MG63 (cell line): Measurements from ENCODE around the gene KCNIP4. TPM values are rescaled to one million over a fixed set of nuclear protein-coding genes. Genes with fewer than 3 reads are reported as not detected.

ENCODE experiments used
- DNase-seq: peaks from one replicate; pipeline ENCODE4 v3.0.0-alpha.2; 2020
- H3K27me3 ChIP-seq: fragments of 250-450 bp; sonication (Bioruptor Pico); 2 replicates; pipeline ENCODE4 v1.5.1; 2020; ENCODE audit warnings: mild to moderate bottlenecking, moderate library complexity
- H3K36me3 ChIP-seq: fragments of 250-450 bp; sonication (Bioruptor Pico); 2 replicates; pipeline ENCODE4 v1.5.1; 2020; ENCODE audit warnings: mild to moderate bottlenecking, moderate library complexity
- H3K4me3 ChIP-seq: fragments of 250-450 bp; sonication (Bioruptor Pico); 2 replicates; pipeline ENCODE4 v1.5.1; 2020; ENCODE audit warnings: mild to moderate bottlenecking, moderate library complexity
- H3K9me3 ChIP-seq: fragments of 250-450 bp; sonication (Bioruptor Pico); 2 replicates; pipeline ENCODE4 v1.5.1; 2020; ENCODE audit warnings: mild to moderate bottlenecking, moderate library complexity
- total RNA-seq: library from RNA; depleted of rRNA; stranded (reverse); fragments of >200 nt; shearing (Covaris generic); gene quantifications from 2 replicates; pipeline ENCODE4 v1.2.3, GENCODE V29; 2014; ENCODE audit warnings: low replicate concordance

KCNIP4 gene
- total RNA-seq, 1 experiment from 2014 or later, result not detected

DNA sequence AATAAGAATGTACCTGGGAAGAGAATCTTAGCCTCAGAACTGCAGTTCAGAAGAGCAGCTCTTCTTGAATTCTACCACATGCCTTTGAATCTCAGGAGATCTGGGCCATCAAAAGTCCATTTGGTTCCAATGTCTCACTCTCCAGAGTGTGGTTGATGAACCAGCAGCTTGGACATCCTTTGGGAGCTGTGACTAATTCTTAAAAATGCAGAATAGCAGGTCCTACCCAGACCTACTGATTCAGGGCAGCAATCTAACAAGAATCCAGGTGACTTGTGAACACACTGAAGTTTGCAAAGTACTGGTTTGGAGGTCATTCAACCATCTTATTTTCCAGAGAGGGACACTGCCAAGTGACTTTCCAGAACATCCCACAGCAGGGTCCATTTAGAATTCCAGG, 1003.6 kb downstream of the KCNIP4 start:
- DNase-seq, result no peak

DNA sequence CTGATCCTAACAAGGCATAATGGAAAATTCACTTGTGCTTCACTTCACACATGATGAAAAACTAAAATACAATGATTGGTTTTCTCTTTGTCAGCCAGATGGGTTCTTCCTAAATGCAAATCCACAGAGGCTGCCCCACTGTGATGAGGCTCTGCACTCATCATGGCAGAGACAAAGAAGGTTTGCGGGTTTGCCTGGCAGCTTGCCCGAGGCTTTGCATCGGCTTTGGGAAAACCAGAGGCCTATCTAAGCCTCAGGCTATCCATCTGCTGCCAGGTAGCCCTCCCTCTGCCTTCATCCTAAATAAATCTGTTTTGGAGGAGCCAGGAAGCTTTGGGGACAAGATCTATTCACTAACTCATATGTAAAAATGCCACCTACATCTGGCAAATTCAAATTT, 1004.1 kb downstream of the KCNIP4 start:
- no peak for DNase-seq
- Histone ChIP-seq H3K9me3 (no peaks in the 10 kb centered on the region), H3K36me3 (no peaks in the 10 kb centered on the region), H3K4me3 (no peak overlapping the region), H3K27me3 (no peaks in the 10 kb centered on the region)

More for the DNA sequence above, 1003.6 kb downstream of the KCNIP4 start:
- Histone ChIP-seq H3K9me3 (no peaks in the 10 kb centered on the region), H3K27me3 (no peaks in the 10 kb centered on the region), H3K4me3 (no peak overlapping the region), H3K36me3 (no peaks in the 10 kb centered on the region)

GRCh38 chr4:20938204-20938603, 1010.4 kb downstream of the KCNIP4 start:
- Histone ChIP-seq H3K4me3 (no peak overlapping the region), H3K27me3 (no peaks in the 10 kb centered on the region), H3K9me3 (no peaks in the 10 kb centered on the region), H3K36me3 (no peaks in the 10 kb centered on the region)
- no peak for DNase-seq

GRCh38 chr4:20926529-20926928, 1022.0 kb downstream of the KCNIP4 start:
- no peak for DNase-seq
- H3K9me3 ChIP-seq, result no peaks in the 10 kb centered on the region
- H3K27me3 ChIP-seq, result no peaks in the 10 kb centered on the region
- H3K36me3 ChIP-seq, result no peaks in the 10 kb centered on the region
- no peak overlapping the region for H3K4me3 ChIP-seq

DNA sequence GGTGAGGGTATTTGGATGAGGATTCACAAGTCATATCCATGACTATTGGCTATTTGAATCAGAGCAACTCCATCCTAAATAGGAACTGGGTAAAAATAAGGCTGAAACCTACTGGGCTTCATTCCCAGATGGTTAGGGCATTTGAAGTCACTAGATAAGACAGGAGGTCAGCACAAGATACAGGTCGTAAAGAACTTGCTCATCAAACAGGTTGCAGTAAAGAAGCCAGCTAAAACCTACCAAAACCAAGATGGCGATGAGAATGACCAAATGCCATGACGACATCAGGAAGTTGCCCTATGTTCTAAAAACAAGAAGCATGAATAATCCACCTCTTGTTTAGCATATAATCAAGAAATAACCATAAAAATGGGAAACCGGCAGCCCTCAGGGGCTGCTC, 1023.4 kb downstream of the KCNIP4 start:
- Histone ChIP-seq H3K4me3 (no peak overlapping the region), H3K27me3 (no peaks in the 10 kb centered on the region), H3K36me3 (no peaks in the 10 kb centered on the region), H3K9me3 (no peaks in the 10 kb centered on the region)
- no peak for DNase-seq

DNA sequence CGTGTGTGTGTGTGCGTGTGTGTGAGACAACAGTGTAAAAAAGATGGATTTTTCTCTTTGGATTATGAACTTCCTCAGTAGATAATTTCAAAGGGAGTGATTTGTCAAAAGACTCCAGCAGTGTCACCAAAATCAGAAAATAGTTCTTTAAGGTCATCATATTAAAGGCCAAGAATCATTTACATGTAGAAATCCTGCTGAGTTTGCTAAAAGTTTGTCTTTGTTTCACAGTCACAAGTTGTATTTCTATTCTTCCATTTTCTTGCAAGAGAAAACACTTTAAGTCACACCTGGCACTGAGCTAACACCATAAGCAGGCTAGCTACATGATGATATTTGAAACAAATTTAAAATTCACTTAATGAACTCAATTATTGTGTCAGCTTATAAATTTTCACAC, 1025.6 kb downstream of the KCNIP4 start:
- Histone ChIP-seq H3K36me3 (no peaks in the 10 kb centered on the region), H3K9me3 (no peaks in the 10 kb centered on the region), H3K4me3 (no peak overlapping the region), H3K27me3 (no peaks in the 10 kb centered on the region)
- no peak for DNase-seq

- H3K9me3 ChIP-seq, result no peaks in the 10 kb centered on the region
- no peaks in the 10 kb centered on the region for H3K27me3 ChIP-seq
- no peak overlapping the region for H3K4me3 ChIP-seq
- no peaks in the 10 kb centered on the region for H3K36me3 ChIP-seq
- no peak for DNase-seq
These were observed 1032.5 kb downstream of the KCNIP4 start for GRCh38 chr4:20916106-20916505.

DNA sequence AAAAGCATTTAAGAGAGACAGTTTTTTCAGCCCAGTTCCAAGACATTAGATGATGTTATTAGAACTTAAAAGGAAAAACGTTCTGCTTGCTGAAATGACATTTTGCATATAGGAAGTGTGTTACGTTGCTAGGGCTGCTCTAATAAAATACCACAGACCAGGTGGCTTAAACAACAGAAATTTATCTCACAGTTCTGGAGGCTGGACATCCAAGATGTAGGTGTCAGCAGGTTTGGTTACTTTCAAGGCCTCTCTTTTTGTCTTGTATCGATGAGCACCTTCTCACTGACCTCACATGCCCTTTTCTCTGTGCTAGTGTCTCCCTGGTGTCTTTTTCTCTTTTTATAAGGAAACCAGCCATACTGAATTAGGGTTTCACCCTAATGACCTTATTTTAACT, 1043.6 kb downstream of the KCNIP4 start:
- no peaks in the 10 kb centered on the region for H3K36me3 ChIP-seq
- no peak overlapping the region for H3K4me3 ChIP-seq
- no peaks in the 10 kb centered on the region for H3K9me3 ChIP-seq

GRCh38 chr4:20901851-20902250, 1046.7 kb downstream of the KCNIP4 start:
- Histone ChIP-seq H3K36me3 (no peaks in the 10 kb centered on the region), H3K9me3 (no peaks in the 10 kb centered on the region), H3K4me3 (no peak overlapping the region), H3K27me3 (no peaks in the 10 kb centered on the region)
- DNase-seq, result no peak

More for the DNA sequence above, 1043.6 kb downstream of the KCNIP4 start:
- H3K27me3 ChIP-seq, result no peaks in the 10 kb centered on the region
- no peak for DNase-seq

DNA sequence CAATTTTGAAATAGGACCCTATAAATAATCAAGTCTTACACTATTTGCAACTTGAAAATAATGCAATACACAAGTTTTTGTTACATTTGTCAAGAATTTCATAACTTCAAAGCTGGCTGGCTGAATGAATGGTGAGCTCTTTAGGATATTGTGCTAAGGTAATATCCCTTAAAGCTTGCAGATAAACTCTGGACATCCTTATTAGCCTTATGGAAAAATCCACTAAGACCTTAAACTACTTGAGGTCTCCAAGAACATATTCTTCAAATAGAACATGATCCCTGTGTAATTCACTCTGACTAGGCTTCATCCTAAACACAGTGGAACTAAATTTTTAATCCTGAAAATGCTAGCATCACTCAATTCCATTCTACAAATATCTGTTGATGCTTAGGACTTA, 1049.0 kb downstream of the KCNIP4 start:
- no peaks in the 10 kb centered on the region for H3K36me3 ChIP-seq
- no peaks in the 10 kb centered on the region for H3K27me3 ChIP-seq
- DNase-seq, result no peak
- no peak overlapping the region for H3K4me3 ChIP-seq
- H3K9me3 ChIP-seq, result no peaks in the 10 kb centered on the region

GRCh38 chr4:20895988-20896387, 1052.6 kb downstream of the KCNIP4 start:
- Histone ChIP-seq H3K4me3 (no peak overlapping the region), H3K36me3 (no peaks in the 10 kb centered on the region), H3K9me3 (no peaks in the 10 kb centered on the region), H3K27me3 (no peaks in the 10 kb centered on the region)
- no peak for DNase-seq

DNA sequence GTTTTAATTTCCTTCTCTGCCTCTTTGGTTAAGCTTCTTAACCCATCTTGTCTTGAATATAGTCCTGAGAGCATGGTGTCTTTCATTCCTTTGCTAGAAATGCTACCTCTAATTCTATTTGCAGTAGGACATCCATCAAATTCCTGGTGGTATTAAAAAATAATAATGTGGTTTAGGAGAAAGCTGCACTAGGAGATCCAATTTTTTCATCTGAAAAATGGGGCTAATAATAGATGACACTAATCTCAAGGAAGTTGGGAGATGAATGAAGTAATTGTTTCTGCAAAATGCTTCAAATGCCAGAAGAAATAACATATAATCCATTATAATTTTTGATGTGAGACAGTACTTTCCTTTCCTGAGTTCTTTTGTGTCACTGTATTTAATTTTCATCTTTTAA, 1053.4 kb downstream of the KCNIP4 start:
- DNase-seq, result no peak
- Histone ChIP-seq H3K9me3 (no peaks in the 10 kb centered on the region), H3K27me3 (no peaks in the 10 kb centered on the region), H3K36me3 (no peaks in the 10 kb centered on the region), H3K4me3 (no peak overlapping the region)

GRCh38 chr4:20890761-20891160, 1057.8 kb downstream of the KCNIP4 start:
- no peaks in the 10 kb centered on the region for H3K9me3 ChIP-seq
- H3K27me3 ChIP-seq, result no peaks in the 10 kb centered on the region
- DNase-seq, result no peak
- no peaks in the 10 kb centered on the region for H3K36me3 ChIP-seq
- H3K4me3 ChIP-seq, result no peak overlapping the region

DNA sequence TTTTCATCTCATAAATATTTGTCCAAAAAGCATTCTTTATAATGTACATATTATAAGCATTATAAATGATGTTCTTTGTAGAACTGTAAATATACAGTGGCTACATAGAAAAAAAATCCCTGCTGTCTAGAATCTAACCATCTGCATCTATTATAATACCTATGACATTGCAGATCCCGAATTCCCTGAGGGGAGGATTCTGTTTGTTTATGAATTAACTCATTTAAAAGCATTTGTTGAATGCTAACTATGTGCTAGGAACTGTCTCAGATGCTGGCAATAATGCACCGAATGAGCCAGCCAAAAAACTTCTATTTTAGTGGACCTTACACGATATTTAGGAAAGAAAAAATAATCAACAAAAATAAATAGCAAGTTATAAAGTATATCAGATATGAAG, 1058.7 kb downstream of the KCNIP4 start:
- H3K4me3 ChIP-seq, result no peak overlapping the region
- no peak for DNase-seq
- no peaks in the 10 kb centered on the region for H3K9me3 ChIP-seq
- no peaks in the 10 kb centered on the region for H3K36me3 ChIP-seq
- no peaks in the 10 kb centered on the region for H3K27me3 ChIP-seq

DNA sequence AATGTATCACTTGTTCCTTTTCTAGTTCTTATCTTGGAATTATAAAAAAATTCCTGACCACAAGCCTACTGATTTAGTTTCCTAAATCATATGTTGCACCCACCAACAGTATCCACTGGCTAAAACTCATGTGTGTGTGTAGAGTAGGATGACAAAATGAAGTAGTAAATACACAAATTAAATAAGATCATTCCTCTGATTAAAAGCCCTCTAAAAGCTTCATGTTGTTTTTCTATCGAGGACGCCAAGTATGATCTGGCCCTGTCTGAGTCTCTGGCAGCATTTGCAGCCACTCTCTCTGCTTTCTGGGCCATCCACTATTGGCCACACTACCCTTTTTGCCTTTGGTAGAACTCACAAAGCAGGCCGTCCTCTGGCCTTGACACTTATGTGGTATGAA, 1064.9 kb downstream of the KCNIP4 start:
- no peak for DNase-seq
- no peaks in the 10 kb centered on the region for H3K9me3 ChIP-seq
- H3K4me3 ChIP-seq, result no peak overlapping the region
- H3K27me3 ChIP-seq, result no peaks in the 10 kb centered on the region
- no peaks in the 10 kb centered on the region for H3K36me3 ChIP-seq

DNA sequence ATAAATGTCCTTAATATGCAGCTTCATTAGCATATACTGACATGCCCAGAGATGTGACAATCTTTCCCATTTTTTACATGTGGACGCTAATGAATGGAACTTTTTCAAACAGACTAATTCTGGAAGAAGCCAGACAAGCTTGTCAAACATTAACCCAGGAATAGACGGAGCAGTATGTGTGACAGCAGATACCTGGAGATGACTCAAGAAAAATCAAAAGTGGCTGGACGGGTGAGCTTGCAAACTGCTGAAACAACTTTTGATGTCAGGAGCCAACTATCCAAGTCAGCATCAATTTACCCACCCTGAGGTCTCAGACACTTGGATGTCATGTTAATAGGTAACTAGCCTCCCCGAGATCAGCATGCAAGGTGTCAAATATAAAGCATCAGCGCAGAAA, 1065.3 kb downstream of the KCNIP4 start:
- DNase-seq, result no peak
- Histone ChIP-seq H3K27me3 (no peaks in the 10 kb centered on the region), H3K9me3 (no peaks in the 10 kb centered on the region), H3K36me3 (no peaks in the 10 kb centered on the region), H3K4me3 (no peak overlapping the region)

GRCh38 chr4:20882500-20882899, 1066.1 kb downstream of the KCNIP4 start:
- Histone ChIP-seq H3K36me3 (no peaks in the 10 kb centered on the region), H3K27me3 (no peaks in the 10 kb centered on the region)
- DNase-seq, result no peak

DNA sequence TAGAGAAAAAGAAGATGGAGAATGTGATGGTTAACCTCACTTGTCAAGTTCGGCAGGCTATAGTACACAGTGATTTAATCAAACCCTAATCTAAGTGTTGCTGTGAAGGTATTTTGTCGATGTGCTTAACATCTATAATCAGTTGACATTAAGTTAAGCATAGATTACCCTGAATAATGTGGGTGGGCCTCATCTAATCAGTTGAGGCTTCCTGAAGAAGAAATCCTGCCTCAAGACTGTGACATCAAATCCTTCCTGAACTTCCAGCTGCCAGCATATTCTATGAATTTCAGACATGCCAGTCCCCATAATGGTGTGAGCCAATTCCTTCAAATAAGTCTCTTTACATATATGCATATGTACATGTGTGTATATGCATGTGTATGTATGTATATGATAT, 1066.9 kb downstream of the KCNIP4 start:
- Histone ChIP-seq H3K4me3 (no peak overlapping the region), H3K9me3 (no peaks in the 10 kb centered on the region), H3K27me3 (no peaks in the 10 kb centered on the region), H3K36me3 (no peaks in the 10 kb centered on the region)
- DNase-seq, result no peak

More at GRCh38 chr4:20882500-20882899, 1066.1 kb downstream of the KCNIP4 start:
- H3K9me3 ChIP-seq, result no peaks in the 10 kb centered on the region
- no peak overlapping the region for H3K4me3 ChIP-seq

DNA sequence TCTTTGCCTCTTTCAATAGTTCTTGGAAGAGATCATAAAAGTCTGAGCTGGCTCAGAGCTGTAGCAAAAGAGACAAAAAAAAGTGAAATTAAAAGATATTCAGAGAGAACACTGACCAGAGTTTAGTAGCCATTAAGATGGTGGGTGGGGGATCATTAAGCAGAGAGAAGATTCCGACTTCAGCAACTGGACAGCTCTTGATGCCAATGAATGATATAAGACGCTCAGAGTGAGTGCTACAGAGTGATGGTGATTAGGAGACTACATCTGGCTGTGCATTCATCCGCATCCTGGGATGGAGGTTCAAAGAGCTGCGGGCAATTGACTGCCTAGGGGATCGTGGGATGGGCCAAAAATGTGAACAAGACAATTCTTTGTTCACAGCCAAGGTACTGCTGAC, 1069.8 kb downstream of the KCNIP4 start:
- no peak for DNase-seq
- no peaks in the 10 kb centered on the region for H3K36me3 ChIP-seq
- no peak overlapping the region for H3K4me3 ChIP-seq
- H3K27me3 ChIP-seq, result no peaks in the 10 kb centered on the region
- H3K9me3 ChIP-seq, result no peaks in the 10 kb centered on the region
